GM19023 (cell line): ENCODE measurements around the gene NFKBIB.
"Not testable (repeated sequence)": the region's sequence is repeated elsewhere in the genome, so short reads cannot be mapped to it uniquely, and the experiment has no call there.

ENCODE experiments used
- ATAC-seq: cut with Tn5 transposase; IDR thresholded peaks from one replicate; pipeline ENCODE4 v1.9.1; 2021; ENCODE audit warnings: mild to moderate bottlenecking, moderate library complexity; ENCODE audit not compliant: unreplicated experiment

NFKBIB gene

DNA sequence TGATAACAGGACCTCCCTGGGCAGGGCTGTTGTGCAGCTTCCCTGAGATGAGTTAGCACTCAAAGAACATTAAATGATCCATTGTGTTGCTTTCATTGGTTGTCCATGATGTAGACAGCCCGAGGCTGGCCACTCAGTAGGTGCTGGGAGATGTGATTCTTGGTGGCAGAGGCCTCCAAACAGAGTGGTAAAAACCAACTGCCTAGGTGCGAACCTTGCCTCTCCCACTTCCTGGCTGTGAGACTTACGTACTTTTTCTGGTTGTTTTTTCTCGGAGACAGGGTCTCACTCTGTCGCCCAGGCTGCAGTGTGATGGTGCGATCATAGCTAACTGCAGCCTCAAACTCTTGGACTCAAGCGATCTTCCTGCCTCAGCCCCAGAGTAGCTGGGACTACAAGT, 24.6 kb downstream of the NFKBIB start:
- no peak for ATAC-seq

DNA sequence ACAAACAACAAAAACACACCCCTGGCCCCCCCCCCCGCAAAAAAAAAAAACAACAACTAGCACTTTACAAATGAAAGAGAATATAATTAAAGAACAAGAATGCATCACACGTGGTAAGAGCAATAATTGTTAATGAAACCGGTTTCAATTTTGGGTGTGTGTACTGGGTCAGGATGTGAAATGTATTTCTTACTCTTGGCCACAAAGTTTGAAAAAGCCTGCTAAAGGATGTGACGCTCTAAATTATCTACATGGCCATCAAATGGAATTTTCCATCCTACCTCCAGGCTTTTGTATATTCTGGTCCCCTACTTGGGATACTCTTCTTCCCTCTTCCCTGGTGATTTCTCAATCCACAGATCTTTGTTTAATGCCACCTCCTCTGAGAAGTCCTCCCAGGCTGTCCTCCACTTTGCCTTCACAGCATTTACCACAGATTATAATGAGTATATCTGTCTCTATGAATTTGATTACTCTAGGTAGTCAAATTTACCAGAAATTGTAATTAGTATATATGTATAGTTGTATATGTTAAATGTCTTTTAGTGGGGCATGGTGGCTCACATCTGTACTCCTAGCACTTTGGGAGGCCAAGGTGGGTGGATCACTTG, 28.7 kb downstream of the NFKBIB start:
- ATAC-seq = no peak

DNA sequence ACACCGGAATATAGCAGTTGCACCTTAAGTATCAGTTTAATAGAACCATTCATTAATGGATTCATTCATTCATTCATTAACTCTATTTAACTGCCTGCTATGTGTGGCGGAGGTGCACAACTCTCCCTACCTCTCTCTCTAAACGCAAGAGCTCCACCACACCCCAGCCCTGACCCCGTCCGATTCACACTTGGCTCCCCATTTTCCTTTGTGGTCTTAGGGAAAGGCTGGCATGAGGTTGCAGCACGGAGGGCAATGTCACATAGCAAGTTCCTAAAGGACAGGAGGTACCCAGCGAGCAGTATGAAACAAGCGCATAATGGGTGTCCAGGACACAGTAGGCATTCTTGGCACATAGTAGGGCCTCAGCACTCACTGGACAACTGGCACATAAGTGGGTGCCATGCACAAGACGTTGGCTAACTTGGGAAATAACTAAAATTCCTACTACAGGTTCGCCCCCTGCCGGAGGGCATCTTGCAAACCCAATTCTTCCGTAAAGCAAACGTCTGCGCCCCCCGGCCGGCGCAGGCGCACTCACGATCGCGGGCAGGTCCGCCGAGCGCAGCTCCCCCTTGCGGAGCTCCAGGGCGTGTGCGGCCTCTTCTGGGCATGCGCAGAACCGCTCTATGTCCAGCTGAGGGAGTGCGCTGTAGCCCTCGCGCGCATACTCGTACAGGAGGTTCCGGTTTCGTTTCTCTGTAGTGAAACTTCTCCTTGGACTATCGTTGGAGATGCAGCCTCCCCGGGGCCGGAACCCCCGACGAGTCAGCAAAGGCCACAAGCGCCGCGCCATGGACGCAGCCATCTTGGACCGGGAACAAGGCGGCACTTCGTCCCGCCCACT, 30.4 kb downstream of the NFKBIB start, which contains the start of gene SARS2:
Gene SARS2, minus strand, starts transcription at position 835 of the 847 bp plus-strand sequence. Its CDS starts 27 bp downstream, at position 808.
- peak; percentile 69 for ATAC-seq

DNA sequence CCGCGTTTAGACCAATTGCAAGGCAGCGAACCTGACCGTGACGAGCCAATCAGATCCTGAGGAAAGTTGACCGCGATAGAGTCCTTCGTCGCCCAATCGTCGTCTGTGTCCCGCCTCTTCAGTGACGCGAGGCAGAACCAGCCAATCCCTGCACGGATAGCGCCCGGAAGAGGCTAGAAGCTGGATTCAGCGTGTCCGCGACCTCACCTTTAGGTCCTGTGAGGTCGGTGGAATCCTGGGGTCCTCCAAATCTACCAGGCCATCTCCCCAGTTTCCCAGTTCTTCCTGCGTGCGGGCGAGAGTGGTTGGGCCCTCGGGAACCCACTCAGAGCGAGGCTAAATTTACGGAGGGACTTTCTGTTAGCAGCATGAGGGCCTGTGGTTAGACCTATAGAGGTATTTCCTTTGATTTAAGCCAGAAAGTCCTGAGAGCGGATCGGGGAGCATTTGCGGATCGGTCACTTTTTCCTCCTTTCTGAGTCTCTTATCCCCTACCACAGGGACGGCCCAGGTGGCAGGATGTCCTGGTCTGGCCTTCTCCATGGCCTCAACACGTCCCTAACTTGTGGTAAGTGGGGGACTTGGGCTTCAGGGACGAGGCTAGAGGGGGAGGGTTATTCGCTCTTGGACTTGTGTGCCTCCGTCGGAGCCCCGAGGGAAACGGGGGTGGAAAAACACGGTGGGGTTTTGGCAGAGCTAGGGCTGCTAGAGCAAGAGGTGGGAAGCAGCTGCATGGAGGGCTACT, 31.2 kb downstream of the NFKBIB start, which contains the start of gene MRPS12:
Gene MRPS12, plus strand, starts transcription at position 169 of the 745 bp plus-strand sequence. Its CDS starts 351 bp downstream, at position 520.
- ATAC-seq = peak; percentile 92

DNA sequence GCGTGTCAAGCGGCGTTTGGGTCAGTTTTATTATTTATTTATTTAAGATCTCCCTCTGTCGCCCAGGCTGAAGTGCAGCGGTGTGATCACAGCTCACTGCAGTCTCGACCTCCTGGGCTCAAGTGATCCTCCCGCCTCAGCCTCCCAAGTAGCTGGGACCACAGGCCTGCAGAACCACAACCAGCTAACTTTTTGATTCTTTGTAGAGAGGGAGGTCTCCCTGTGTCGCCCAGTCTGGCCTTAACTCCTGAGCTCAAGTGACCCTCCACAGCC, 31.7 kb downstream of the NFKBIB start:
- ATAC-seq = no peak

DNA sequence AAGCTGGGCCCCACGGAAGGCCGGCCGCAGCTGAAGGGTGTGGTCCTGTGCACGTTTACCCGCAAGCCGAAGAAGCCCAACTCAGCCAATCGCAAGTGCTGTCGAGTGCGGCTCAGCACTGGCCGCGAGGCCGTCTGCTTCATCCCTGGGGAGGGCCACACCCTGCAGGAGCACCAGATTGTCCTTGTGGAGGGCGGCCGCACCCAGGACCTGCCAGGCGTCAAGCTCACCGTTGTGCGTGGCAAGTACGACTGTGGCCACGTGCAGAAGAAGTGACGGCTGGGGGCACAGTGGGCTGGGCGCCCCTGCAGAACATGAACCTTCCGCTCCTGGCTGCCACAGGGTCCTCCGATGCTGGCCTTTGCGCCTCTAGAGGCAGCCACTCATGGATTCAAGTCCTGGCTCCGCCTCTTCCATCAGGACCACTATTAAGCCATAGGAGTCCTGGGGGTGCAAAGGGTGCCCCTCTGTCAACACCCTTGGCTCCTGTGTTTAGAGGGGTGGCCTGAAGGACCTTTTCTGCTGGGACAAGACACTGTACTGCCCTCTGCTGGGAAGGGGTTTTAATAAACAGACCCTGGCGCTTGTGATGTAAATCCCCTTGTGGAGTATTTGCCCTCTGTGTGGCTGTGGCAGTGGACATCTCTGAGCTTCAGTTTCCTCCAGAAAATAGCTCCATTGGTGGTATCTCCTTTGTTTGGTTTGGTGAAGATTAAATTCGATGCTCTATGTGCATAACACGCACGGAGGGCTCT, 32.8 kb downstream of the NFKBIB start:
- no peak for ATAC-seq

DNA sequence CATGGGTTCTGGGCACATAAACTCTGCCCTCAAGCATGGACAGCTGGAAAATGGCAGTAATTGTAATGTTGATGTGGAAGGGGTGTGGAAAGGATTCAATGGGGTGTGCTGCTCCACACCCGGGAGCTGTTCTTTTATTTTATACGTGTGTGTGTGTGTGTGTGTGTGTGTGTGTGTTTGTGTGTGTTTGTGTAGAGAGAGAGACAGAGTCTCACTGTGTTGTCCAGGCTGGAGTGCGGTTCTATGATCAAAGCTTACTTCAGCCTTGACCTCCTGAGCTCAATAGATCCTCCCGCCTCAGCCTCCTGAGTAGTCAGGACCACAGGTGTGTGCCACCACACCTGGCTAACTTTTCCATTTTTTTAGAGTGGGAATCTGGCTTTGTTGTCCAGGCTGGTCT, 33.8 kb downstream of the NFKBIB start:
- no peak for ATAC-seq

DNA sequence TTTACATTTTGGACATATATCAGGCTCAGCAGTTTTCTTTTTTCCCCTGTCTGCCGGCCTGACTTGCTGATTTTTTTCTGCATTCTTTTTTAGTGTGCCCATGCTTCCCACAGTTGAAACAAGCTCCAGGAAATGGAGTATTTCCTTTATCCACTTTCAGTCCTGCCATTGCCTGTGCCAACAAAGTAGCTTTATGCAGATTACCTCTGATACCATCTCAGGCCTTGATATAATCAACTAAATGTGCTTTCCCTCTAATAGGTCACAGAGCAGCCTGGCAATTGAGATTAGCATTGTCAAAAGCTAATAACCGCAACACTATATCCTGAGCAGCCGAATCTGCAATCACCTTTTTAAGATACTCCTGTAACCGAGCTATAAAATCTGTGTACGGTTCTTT, 40.2 kb downstream of the NFKBIB start:
- no peak for ATAC-seq

DNA sequence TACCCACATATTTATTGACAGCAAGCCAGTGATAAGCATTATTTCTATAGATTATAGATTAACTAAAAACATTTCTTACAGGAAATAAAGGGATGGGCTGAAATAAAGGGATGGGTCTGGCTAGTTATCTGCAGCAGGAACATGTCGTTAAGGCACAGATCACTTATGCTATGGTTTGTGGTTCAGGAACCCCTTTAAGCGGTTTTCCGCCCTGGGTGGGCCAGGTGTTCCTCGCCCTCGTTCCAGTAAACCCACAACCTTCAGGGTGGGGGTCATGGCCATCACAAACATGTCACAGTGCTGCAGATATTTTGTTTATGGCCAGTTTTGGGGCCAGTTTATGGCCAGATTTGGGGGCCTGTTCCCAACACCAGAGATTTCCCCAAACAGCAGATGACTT, 41.7 kb downstream of the NFKBIB start:
- ATAC-seq = not testable (repeated sequence)

DNA sequence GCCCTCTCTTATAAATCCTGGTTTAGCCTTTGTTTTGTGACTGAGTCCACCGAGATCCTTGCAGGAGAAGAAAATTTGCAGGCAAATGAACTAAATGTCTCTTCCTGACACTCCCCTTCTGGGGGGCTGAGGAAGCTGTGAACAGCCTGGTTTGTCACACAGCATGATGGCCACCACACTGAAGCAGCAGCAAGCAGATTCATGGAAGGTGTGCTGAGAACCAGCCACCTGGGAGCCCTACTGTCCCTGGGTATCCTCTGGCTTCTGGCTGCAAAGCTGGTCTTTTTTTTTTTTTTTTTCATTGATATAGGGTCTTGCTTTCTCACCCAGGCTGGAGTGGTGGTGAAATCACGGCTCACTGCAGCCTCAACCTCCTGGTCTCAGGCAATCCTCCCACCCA, 42.2 kb downstream of the NFKBIB start:
- no peak for ATAC-seq

DNA sequence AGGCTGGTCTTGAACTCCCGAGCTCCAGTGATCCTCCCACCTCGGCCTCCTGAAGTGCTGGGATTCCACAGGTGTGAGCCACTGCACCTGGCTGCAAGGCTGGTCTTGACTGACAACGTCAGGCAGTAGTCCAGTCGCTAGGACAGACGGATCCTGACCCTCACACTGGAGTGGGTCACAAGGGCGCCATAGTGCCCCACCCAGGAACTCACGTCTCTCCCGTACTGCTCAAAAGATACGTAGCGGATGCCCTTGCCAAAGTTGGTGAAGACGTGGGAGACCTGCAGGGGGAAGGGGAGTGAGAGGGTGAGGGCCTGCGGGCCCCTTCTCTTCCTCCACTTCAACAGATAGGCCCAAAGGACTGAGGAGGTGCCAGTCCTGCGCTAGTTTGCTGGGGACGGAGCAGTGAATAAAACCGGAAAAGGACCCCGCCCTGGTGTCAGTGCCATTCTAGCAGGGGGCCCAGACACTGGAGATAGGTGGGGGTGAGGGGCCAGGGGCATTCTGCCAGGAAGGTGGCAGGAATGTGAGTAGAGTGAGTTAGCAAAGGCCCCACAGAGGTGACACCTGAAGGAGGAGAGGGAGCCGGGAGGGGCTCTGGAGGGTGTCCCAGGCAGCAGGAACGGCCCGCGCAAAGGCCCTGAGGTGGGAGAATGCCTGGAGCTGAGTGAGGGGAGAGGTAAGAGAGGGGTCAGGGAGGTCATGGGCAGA, 42.9 kb downstream of the NFKBIB start:
- ATAC-seq = no peak

DNA sequence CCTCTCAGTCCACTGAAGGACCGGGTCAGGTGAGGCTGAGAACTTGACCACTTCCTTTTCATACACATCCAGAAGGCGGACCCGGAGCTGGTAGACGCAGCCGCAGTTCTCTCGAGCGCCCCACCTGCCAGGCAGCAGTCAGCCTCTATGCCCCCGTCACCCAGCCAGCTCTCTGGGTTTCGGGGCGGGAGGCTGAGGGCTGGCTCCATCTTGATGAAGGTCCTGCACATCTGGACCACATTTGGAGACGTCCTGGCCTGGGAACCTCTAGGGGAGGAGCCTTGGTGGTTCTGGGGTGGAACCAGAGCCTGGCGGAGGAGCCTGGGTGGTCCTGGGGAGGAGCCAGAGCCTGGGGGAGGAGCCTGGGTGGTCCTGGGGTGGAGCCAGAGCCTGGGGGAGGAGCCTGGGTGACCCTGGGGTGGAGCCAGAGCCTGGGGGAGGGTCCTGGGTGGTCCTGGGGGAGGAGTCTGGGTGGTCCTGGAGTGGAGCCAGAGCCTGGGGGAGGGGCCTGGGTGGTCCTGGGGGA, 45.3 kb downstream of the NFKBIB start:
- ATAC-seq = no peak

DNA sequence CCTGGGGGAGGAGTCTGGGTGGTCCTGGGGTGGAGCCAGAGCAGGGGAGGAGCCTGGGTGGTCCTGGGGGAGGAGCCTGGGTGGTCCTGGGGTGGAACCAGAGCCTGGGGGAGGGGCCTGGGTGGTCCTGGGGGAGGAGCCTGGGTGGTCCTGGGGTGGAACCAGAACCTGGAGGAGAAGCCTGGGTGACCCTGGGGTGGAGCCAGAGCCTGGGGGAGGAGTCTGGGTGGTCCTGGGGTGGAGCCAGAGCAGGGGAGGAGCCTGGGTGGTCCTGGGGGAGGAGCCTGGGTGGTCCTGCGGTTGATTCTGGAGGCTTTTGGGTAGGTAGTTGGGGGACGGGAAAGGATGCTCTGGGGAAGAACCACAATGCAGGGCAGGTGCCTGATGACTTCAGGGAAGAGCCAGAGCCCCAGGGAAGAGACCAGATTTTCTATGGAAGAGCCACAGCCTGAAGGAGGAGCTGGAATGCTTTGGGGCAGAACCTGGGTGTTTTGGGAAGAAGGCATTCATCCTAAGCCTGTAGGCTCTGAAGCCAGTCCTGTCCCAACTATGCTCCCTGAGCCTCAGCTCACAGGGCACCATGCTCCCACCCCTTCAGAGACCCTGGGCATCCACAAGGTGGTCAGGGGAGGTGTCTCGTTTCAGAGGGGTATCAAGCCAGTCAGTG, 45.9 kb downstream of the NFKBIB start:
- ATAC-seq = no peak

DNA sequence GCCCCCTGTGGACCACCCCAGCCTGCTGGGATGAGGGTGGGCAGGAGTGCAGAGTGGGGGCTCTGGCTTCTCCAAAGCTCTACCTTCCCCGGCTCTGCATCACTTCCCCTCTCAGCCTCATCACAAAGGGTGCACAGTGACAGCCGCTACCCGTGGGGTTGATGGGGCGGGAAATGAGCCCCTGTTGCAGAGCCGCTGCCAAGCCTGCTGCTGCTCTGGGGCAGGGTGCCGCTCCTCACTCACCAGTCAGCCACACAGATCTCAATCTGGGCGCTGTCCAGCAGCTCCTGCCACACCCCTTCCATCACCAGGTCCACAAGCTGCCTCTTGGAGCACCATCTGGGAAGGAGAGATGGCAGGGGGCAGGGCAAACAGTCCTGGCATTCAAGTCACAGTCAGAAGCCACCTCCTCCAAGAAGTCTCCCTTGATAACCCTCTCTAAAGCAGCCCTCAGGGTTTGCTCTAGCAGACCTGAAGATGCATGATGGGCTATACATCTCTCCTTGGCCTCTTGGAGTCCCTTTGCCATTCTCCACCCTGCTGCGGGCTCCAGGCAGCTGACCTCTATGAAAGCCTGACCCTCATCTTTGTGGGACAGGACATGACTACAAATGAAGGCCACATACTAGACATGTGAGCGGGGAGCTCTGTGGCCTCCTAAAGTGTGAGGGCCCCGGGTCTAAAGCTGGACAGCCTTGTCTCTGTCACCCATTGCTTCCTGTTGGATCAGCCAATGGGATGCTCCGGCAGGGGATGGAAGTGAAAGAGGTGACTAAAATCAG, 46.7 kb downstream of the NFKBIB start:
- no peak for ATAC-seq

DNA sequence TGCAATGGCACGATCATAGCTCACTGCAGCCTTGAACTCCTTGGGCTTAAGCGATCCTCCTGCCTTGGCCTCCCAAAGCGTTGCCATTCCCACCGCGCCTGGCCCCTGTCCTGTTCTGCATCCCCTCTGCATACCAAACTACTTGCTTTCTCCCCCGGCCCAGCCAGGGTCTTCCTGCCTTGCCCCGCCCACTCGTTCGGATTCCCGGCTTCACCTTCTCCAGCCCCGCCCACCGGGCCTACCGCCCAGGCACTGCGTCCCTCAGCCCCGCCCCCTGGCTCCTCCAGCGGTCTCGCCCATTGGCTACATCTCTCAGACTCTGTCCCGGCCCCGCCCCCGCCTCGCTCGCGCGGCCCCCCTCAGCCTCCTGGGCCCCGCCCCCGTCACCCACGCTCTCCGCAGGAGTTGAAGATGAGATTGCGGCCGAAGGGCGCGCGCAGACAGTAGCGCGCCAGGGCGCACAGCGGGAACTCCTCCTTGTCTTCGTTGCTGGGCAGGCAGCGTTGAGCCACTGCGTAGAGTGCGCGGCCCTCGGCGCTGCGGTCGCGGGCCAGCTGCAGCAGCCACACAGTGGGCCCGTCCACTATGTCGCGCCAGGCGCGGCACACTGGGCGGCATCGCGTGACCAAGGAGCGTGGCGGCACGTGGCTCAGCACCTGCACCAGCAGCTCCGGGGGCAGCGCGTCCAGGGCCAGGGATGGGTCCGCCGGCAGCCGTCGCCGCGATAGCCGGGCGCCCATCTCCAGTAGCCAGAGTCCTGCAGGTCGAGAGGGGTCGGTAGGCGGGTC, 50.0 kb downstream of the NFKBIB start:
- no peak for ATAC-seq

DNA sequence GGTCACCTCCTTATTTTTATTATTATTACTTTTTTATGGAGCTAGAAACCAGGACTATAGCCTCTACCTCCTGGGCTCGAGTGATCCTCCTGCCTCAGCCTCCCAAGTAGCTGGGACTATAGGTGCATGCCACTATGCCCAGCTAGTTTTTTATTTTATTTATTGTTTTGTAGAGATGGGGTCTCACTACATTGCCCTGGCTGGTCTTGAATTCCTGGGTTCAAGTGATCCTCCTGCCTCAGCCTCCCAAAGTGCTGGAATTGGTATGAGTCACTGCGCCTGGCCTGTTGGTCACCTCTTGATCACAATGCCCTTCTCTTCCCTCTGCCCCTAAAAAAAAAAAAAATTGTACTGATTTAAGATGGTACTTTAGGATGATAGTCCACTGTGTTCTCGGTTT, 51.4 kb downstream of the NFKBIB start:
- no peak for ATAC-seq

DNA sequence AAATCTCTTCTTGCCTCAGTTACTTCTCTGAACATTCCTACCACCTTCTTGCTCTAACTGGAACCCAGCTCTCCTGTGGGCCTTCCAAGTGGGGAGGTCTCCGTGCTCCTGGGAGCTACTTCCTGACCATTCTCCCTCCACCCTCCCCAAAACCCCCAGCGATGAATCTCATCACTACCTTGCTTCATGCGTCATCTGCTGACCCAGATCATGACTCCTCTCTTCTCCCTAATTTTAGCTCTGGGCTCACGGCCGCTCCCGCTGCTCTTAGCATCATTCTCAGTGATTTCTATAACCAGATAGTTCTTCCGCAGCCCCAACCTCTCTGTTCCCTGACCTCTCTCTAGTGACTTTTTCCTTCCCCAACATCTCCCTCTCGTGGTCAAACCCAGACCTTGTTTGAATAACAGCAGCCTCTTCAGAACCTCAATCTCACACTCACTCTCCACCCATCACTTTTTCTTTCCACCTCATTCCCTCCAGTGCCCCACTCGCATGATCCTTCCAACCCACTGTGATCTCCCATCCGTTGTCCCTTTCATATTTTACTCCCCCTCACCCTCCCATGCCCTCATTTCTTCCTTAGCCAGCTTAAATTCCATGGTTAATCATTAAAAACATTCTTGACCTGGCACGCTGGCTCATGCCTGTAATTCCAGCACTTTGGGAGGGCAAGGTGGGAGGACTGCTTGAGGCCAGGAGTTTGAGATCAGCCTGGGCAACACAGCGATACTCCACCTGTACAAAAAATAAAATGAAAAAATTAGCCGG, 52.8 kb downstream of the NFKBIB start:
- ATAC-seq = no peak
